B cell (primary cell): ENCODE results near the gene DENND1A. TPM values are rescaled to one million over a fixed set of nuclear protein-coding genes. Genes with fewer than 3 reads are reported as not detected.

Source experiments
- ATAC-seq: fragments of 200-7000 bp; cut with Tn5 transposase; one replicate; pipeline ENCODE4 v1.10.0; 2021; ENCODE audit warnings: low read depth, mild to moderate bottlenecking, moderate number of reproducible peaks, moderate library complexity
- CTCF ChIA-PET: fragments of 350-600 bp; sonication (Branson Sonifier 250); formaldehyde crosslinking; loops from one replicate; lab custom pipeline; 2021; ENCODE audit warnings: antibody characterized with exemption, inconsistent platforms; lab: Charles Lee
- POLR2A ChIA-PET: fragments of 350-600 bp; sonication (Branson Sonifier 250); formaldehyde crosslinking; loops from one replicate; lab custom pipeline; 2021; ENCODE audit warnings: antibody characterized with exemption; lab: Charles Lee
- DNase-seq: peaks from one replicate; pipeline ENCODE4 v3.0.0; 2013
- H2AFZ ChIP-seq: 2 replicates; pipeline ENCODE4 v1.6.1; 2012; ENCODE audit warnings: mild to moderate bottlenecking, low read depth, low read length; ENCODE audit not compliant: insufficient read depth, poor library complexity, severe bottlenecking
- H3K27ac ChIP-seq, 2 donors: 1 replicate in 1 of 2; 2 replicates in 1 of 2; pipeline ENCODE4 v1.5.1; 2012 to 2013; ENCODE audit warnings: low read length in 2 of 2, mild to moderate bottlenecking in 2 of 2, moderate library complexity in 1 of 2
- H3K27me3 ChIP-seq, 4 experiments: fragments of 200-600 bp in 1 of 4; sonication (generic) in 1 of 4; replicated peaks in 1 of 4; 1 replicate in 2 of 4; 2 replicates in 2 of 4; pipeline versions ENCODE4 v1.6.1 to v1.7.0; 2013 to 2016; ENCODE audit warnings: low read length in 3 of 4, mild to moderate bottlenecking in 2 of 4, mixed read lengths in 1 of 4, moderate library complexity in 1 of 4; ENCODE audit not compliant: insufficient read depth in 4 of 4, control insufficient read depth in 3 of 4; ENCODE audit errors: control extremely low read depth in 1 of 4
- H3K36me3 ChIP-seq, 2 experiments: replicated peaks in 1 of 2; 1 replicate in 1 of 2; 2 replicates in 1 of 2; pipeline versions ENCODE4 v1.6.1 to v1.7.1; 2013; ENCODE audit warnings: low read length in 1 of 2; ENCODE audit not compliant: insufficient read depth in 2 of 2, control insufficient read depth in 1 of 2; ENCODE audit errors: control extremely low read depth in 1 of 2, extremely low read depth in 1 of 2
- H3K4me1 ChIP-seq, 2 donors: fragments of 200-600 bp in 1 of 2; sonication (generic) in 1 of 2; 1 replicate in 1 of 2; 2 replicates in 1 of 2; pipeline versions ENCODE4 v1.5.1 to v1.6.1; 2013 to 2017; ENCODE audit warnings: low read length in 2 of 2; ENCODE audit not compliant: control insufficient read depth in 2 of 2, insufficient read depth in 2 of 2
- H3K4me2 ChIP-seq: replicated peaks from 2 replicates; pipeline ENCODE3; 2012; ENCODE audit warnings: mild to moderate bottlenecking, low read depth, low read length; ENCODE audit not compliant: poor library complexity, severe bottlenecking
- H3K4me3 ChIP-seq, 5 experiments: fragments of 200-600 bp in 1 of 5; sonication (generic) in 1 of 5; 1 replicate in 3 of 5; 2 replicates in 2 of 5; pipeline versions ENCODE4 v1.5.1 to v1.7.0; 2011 to 2016; ENCODE audit warnings: low read length in 4 of 5, mild to moderate bottlenecking in 4 of 5, low read depth in 2 of 5, control low read depth in 1 of 5, moderate library complexity in 1 of 5; ENCODE audit not compliant: insufficient read depth in 1 of 5; ENCODE audit errors: control extremely low read depth in 1 of 5, extremely low read depth in 1 of 5
- H3K79me2 ChIP-seq: fragments of 200-600 bp; sonication (generic); one replicate; pipeline ENCODE4 v1.6.0; 2016; ENCODE audit warnings: low read length; ENCODE audit not compliant: control insufficient read depth, insufficient read depth
- H3K9ac ChIP-seq: fragments of 200-600 bp; sonication (generic); 2 replicates; pipeline ENCODE4 v1.6.1; 2017; ENCODE audit warnings: mild to moderate bottlenecking, low read length, moderate library complexity
- H3K9me3 ChIP-seq, 3 donors: one replicate each; pipeline versions ENCODE4 v1.6.1 to v1.7.1; 2013; ENCODE audit warnings: low read length in 2 of 3; ENCODE audit not compliant: control insufficient read depth in 2 of 3, insufficient read depth in 1 of 3; ENCODE audit errors: control extremely low read depth in 1 of 3
- H4K20me1 ChIP-seq: 2 replicates; pipeline ENCODE4 v1.6.0; 2012; ENCODE audit warnings: mild to moderate bottlenecking, low read length; ENCODE audit not compliant: insufficient read depth, control insufficient read depth, poor library complexity, severe bottlenecking
- H3K27ac Mint-ChIP-seq: one replicate; pipeline ENCODE4 v1.8.0; 2021; ENCODE audit warnings: mixed read lengths
- H3K27me3 Mint-ChIP-seq: one replicate; pipeline ENCODE4 v1.8.0; 2021; ENCODE audit warnings: mixed read lengths
- H3K4me1 Mint-ChIP-seq: one replicate; pipeline ENCODE4 v1.8.0; 2021; ENCODE audit warnings: mixed read lengths
- H3K4me3 Mint-ChIP-seq: one replicate; pipeline ENCODE4 v1.8.0; 2021; ENCODE audit warnings: mixed read lengths
- H3K9me3 Mint-ChIP-seq: one replicate; pipeline ENCODE4 v1.8.0; 2022; ENCODE audit warnings: mixed read lengths; ENCODE audit not compliant: insufficient read depth
- EZH2 ChIP-seq: IDR thresholded peaks from 2 replicates; pipeline ENCODE4 v1.6.1; 2012; ENCODE audit warnings: borderline replicate concordance, low read depth, mild to moderate bottlenecking, moderate library complexity, low read length; ENCODE audit not compliant: insufficient read depth, poor library complexity, severe bottlenecking
- WGBS: methylation state at CpG from one replicate; pipeline ENCODE4 v1.1.5; 2013; ENCODE audit warnings: missing lambda C conversion rate; ENCODE audit not compliant: insufficient coverage; 5-methylcytosine and 5-hydroxymethylcytosine counted together
- intact Hi-C: fragments of 100-400 bp; cut with micrococcal nuclease; formaldehyde crosslinking; loops from one replicate; pipeline ENCODE4 v1.10.0; 2022
- polyA plus RNA-seq: library from polyadenylated mRNA; depleted of rRNA; stranded (reverse); fragments of >200 nt; gene quantifications from 2 replicates; pipeline ENCODE4 v1.2.3, GENCODE V29; 2012
- total RNA-seq, 2 donors: library from RNA; stranded (reverse); fragments of 120-200 nt in 1 of 2; gene quantifications; 1 replicate in 1 of 2; 2 replicates in 1 of 2; pipeline versions ENCODE4 v1.2.3 to v1.2.4, GENCODE V29; 2013 to 2022
- TF ChIP-seq, protein P1 (sequence below): fragments of 200-600 bp; IDR thresholded peaks from one replicate; pipeline ENCODE4 v1.8.0; 2022; ENCODE audit warnings: antibody characterized with exemption, mild to moderate bottlenecking

DENND1A gene
- total and polyA plus RNA-seq, 2 donors (not counting 1 experiment from before 2014, with no cell fraction given): 10.8 to 26.0 TPM

DNA sequence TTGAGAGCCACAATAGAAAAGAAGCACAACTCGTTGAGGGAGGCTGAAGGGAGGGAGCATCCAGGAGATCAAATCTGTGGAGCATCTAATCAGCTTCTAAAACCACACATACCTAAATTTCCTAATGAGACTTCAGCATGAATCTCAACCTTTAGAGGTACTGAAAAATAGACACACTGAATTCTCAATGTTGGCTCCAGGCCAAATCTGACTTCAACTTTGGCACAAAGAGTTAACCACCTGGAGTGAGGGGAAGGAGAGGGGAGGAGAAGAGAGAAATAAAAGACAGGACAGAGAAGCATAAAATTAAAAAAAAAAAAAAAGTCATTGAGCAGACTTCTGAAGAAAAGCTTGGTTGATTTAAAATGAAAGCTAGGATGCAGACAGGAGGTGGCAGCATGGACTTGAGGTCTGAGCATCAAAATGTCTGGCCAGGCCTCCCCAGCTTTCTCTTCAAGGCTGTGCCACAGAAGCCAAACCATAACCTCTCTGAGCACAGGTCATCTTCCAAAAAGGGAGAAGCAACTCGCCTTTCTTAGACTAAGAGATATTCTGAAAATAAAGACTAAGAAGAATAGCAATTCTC is 205.6 kb downstream of the DENND1A start:
- no peaks in the 10 kb centered on the region for H3K27me3 ChIP-seq
- ATAC-seq (no peak), DNase-seq (no peak)
- H2AFZ ChIP-seq: no peak overlapping the region
- TF ChIP-seq, protein P1, sequence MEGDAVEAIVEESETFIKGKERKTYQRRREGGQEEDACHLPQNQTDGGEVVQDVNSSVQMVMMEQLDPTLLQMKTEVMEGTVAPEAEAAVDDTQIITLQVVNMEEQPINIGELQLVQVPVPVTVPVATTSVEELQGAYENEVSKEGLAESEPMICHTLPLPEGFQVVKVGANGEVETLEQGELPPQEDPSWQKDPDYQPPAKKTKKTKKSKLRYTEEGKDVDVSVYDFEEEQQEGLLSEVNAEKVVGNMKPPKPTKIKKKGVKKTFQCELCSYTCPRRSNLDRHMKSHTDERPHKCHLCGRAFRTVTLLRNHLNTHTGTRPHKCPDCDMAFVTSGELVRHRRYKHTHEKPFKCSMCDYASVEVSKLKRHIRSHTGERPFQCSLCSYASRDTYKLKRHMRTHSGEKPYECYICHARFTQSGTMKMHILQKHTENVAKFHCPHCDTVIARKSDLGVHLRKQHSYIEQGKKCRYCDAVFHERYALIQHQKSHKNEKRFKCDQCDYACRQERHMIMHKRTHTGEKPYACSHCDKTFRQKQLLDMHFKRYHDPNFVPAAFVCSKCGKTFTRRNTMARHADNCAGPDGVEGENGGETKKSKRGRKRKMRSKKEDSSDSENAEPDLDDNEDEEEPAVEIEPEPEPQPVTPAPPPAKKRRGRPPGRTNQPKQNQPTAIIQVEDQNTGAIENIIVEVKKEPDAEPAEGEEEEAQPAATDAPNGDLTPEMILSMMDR: no peak
- no peak for TF ChIP-seq EZH2
- Mint-ChIP-seq H3K27ac (no peak overlapping the region), H3K27me3 (no peaks in the 10 kb centered on the region), H3K4me3 (no peak overlapping the region), H3K9me3 (peaks cover 10% of the 10 kb centered on the region), H3K4me1 (no peaks in the 10 kb centered on the region)
- H3K27ac ChIP-seq: no peak overlapping the region
- no peaks in the 10 kb centered on the region for H3K4me1 ChIP-seq
- no CpG with 5 or more reads among the region's 2 CpGs for WGBS
- H3K9ac ChIP-seq: no peak overlapping the region
- POLR2A ChIA-PET: interaction anchor here (1.2 kb wide), 1 partner anchor 9 kb away, joined by 3 read pairs; no protein-coding TSS in a partner anchor
- intact Hi-C loops: no loop called here
- CTCF ChIA-PET: interaction anchor here (0.9 kb wide), 1 partner anchor 159 kb away, joined by 5 read pairs; no protein-coding TSS in a partner anchor
- H3K4me3 ChIP-seq: no peak overlapping the region
- no peaks in the 10 kb centered on the region for H4K20me1 ChIP-seq
- peaks cover 9% of the 10 kb centered on the region for H3K79me2 ChIP-seq
- no peak overlapping the region for H3K4me2 ChIP-seq
- H3K36me3 ChIP-seq: no peaks in the 10 kb centered on the region
- peaks cover 0 to 27% (median 11%) of the 10 kb centered on the region in 3 donors for H3K9me3 ChIP-seq

GRCh38 chr9:123723135-123723875 is 206.6 kb downstream of the DENND1A start:
- Histone ChIP-seq H3K9me3 (peaks cover 0 to 32% (median 15%) of the 10 kb centered on the region in 3 donors), H3K4me1 (no peaks in the 10 kb centered on the region), H2AFZ (no peak overlapping the region), H3K79me2 (peaks cover 9% of the 10 kb centered on the region), H3K4me2 (no peak overlapping the region), H3K27ac (no peak overlapping the region), H3K36me3 (no peaks in the 10 kb centered on the region), H3K4me3 (no peak overlapping the region), H3K9ac (no peak overlapping the region), H3K27me3 (no peaks in the 10 kb centered on the region), H4K20me1 (no peaks in the 10 kb centered on the region)
- Mint-ChIP-seq H3K9me3 (peaks cover 10% of the 10 kb centered on the region), H3K27me3 (no peaks in the 10 kb centered on the region), H3K4me3 (no peak overlapping the region), H3K4me1 (peaks cover 2% of the 10 kb centered on the region), H3K27ac (no peak overlapping the region)
- whole genome bisulfite sequencing: 97% methylated on average over 4 of the region's 4 CpGs
- ChIA-PET CTCF (no interaction called here), POLR2A (no interaction called here)
- intact Hi-C loops: no loop called here
- ATAC-seq (no peak), DNase-seq (no peak)
- TF ChIP-seq, protein P1: no peak
- no peak for TF ChIP-seq EZH2
